Activated CD8-positive, alpha-beta memory T cell treated with anti-CD3 and anti-CD28 coated beads for 4 hours (primary cell): Measurements from ENCODE around the gene ZDHHC12.

ENCODE experiments used
- DNase-seq, 2 donors: peaks; one replicate each; pipeline ENCODE4 v3.0.0-alpha.2; 2020; ENCODE audit warnings: low read depth in 2 of 2

The ZDHHC12 gene

GRCh38 chr9:128729766-128730517 lies 6.0 kb upstream of the ZDHHC12 start:
- no peak for DNase-seq

- DNase-seq, result no peak
These were observed 5.4 kb upstream of the ZDHHC12 start for GRCh38 chr9:128729302-128729701.

- no peak for DNase-seq
These were observed 4.4 kb upstream of the ZDHHC12 start for GRCh38 chr9:128728298-128728697.

GRCh38 chr9:128727640-128728248 lies 3.8 kb upstream of the ZDHHC12 start:
- DNase-seq, result no peak

GRCh38 chr9:128724744-128725211 lies 851 bp upstream of the ZDHHC12 start:
- DNase-seq, result no peak

- no peak for DNase-seq
These were observed 518 bp downstream of the ZDHHC12 start for GRCh38 chr9:128723352-128723865.

GRCh38 chr9:128722380-128723351 lies 1.3 kb downstream of the ZDHHC12 start:
- no peak for DNase-seq

GRCh38 chr9:128721487-128722010 lies 2.4 kb downstream of the ZDHHC12 start:
- DNase-seq, result no peak

GRCh38 chr9:128720841-128721486 lies 3.0 kb downstream of the ZDHHC12 start:
- no peak for DNase-seq

GRCh38 chr9:128719919-128720605 lies 3.9 kb downstream of the ZDHHC12 start:
- no peak for DNase-seq

- DNase-seq, result no peak
These were observed 5.5 kb downstream of the ZDHHC12 start for GRCh38 chr9:128718475-128718874.

- DNase-seq, result no peak
These were observed 5.9 kb downstream of the ZDHHC12 start for GRCh38 chr9:128718047-128718446.

- no peak for DNase-seq
These were observed 7.2 kb downstream of the ZDHHC12 start for GRCh38 chr9:128716581-128717254.

GRCh38 chr9:128715436-128715750 lies 8.5 kb downstream of the ZDHHC12 start:
- no peak for DNase-seq

- DNase-seq, result no peak
These were observed 9.1 kb downstream of the ZDHHC12 start for GRCh38 chr9:128714586-128715435.

GRCh38 chr9:128713941-128714573 lies 9.9 kb downstream of the ZDHHC12 start:
- no peak for DNase-seq

- DNase-seq, result no peak
These were observed 10.5 kb downstream of the ZDHHC12 start for GRCh38 chr9:128713411-128713780.

- no peak for DNase-seq
These were observed 11.2 kb downstream of the ZDHHC12 start for GRCh38 chr9:128712451-128713410.
